Activated naive CD4-positive, alpha-beta T cell treated with anti-CD3 and anti-CD28 coated beads for 36 hours (primary cell): ENCODE results near the gene ARHGAP25. TPM values are rescaled to one million over a fixed set of nuclear protein-coding genes. Genes with fewer than 3 reads are reported as not detected.

Experiments
- CTCF ChIA-PET: fragments of 350-600 bp; sonication (Branson Sonifier 250); formaldehyde crosslinking; loops from one replicate; lab custom pipeline; 2021; ENCODE audit warnings: antibody characterized with exemption; lab: Charles Lee
- DNase-seq: peaks from one replicate; pipeline ENCODE4 v3.0.0-alpha.2; 2020
- H3K27ac Mint-ChIP-seq: one replicate; pipeline ENCODE4 v1.8.0; 2021; ENCODE audit warnings: mild to moderate bottlenecking, mixed read lengths
- H3K27me3 Mint-ChIP-seq: one replicate; pipeline ENCODE4 v1.8.0; 2021; ENCODE audit warnings: low read depth, mixed read lengths
- H3K36me3 Mint-ChIP-seq: one replicate; pipeline ENCODE4 v1.8.0; 2021; ENCODE audit warnings: low read depth, mixed read lengths
- H3K4me1 Mint-ChIP-seq: one replicate; pipeline ENCODE4 v1.8.0; 2021; ENCODE audit warnings: low read depth, mixed read lengths
- H3K4me3 Mint-ChIP-seq: one replicate; pipeline ENCODE4 v1.8.0; 2021; ENCODE audit warnings: mild to moderate bottlenecking, moderate library complexity, mixed read lengths
- H3K9me3 Mint-ChIP-seq: one replicate; pipeline ENCODE4 v1.8.0; 2021; ENCODE audit warnings: mixed read lengths
- intact Hi-C: fragments of 100-400 bp; cut with micrococcal nuclease; formaldehyde crosslinking; loops from one replicate; pipeline ENCODE4 v1.15.1; 2023
- total RNA-seq, 2 experiments: library from RNA; stranded (reverse); gene quantifications; one replicate each; pipeline ENCODE4 v1.2.3, GENCODE V29; 2021

ARHGAP25 gene
- total RNA-seq, 2 experiments from 2014 or later: 43.0 to 46.7 TPM

DNA sequence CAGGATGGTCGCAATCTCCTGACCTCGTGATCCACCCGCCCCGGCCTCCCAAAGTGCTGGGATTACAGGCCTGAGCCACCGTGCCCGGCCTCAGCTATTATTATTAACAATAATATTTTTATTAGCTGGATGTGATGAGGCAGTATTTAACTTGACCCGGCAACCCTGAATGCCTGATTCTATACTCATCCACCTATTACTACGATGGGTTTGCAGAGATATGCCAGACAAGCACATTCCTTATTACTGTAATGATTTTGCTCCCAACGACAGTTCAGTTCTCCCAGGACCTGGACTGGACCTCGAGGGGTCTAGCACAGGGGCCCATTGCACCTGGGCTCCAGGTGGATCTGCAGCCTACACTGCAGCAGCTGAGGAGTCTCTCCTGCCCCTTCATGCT is 104.0 kb downstream of the ARHGAP25 start:
- Mint-ChIP-seq H3K4me1 (peaks cover 24% of the 10 kb centered on the region), H3K9me3 (no peaks in the 10 kb centered on the region), H3K27me3 (no peaks in the 10 kb centered on the region), H3K27ac (no peak overlapping the region), H3K36me3 (no peaks in the 10 kb centered on the region), H3K4me3 (no peak overlapping the region)
- intact Hi-C loops: loop anchor here (1.0 kb wide), 4 partner anchors 68 to 451 kb away; no protein-coding TSS in a partner anchor
- DNase-seq: no peak
- CTCF ChIA-PET: interaction anchor here (0.7 to 6.9 kb wide), 28 partner anchors 10 to 376 kb away, joined by 3 to 82 read pairs (median 4); no protein-coding TSS in a partner anchor

DNA sequence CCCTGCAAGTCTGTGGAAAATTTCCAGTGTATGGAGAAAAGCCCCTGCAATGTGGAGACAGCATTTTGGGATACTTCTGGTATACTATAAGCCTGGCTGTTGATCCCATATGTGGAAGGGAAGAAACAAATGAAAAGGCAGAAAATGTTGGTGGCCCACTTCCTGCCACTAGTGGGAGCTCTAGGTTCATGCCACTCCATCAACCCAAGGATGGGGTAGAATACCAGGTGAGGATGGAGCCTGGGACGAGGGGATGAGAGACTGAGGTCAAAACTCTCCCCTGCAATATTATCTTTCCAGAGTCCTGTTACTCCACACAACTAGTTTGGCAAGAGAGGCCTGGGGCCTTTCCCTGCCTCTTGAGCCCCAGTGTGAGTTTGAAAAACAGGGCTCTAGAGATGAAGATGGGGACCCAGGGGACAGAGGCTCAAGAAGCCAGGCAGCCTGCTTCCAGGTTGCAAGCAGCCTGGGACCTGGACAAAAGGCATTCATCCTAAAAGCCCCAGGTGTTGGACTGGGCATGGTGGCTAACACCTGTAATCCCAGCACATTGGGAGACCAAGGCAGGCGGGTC is 104.7 kb downstream of the ARHGAP25 start:
- Mint-ChIP-seq H3K9me3 (no peaks in the 10 kb centered on the region), H3K4me1 (peaks cover 24% of the 10 kb centered on the region), H3K4me3 (no peak overlapping the region), H3K36me3 (no peaks in the 10 kb centered on the region), H3K27me3 (no peaks in the 10 kb centered on the region), H3K27ac (no peak overlapping the region)
- intact Hi-C loops: loop anchor here (1.0 kb wide), 1 partner anchor 86 kb away; no protein-coding TSS in a partner anchor
- DNase-seq: peak; percentile 62
- CTCF ChIA-PET: interaction anchor here (0.9 to 6.9 kb wide), 24 partner anchors 9 to 377 kb away, joined by 3 to 82 read pairs (median 4); no protein-coding TSS in a partner anchor

GRCh38 chr2:68845043-68845442 is 110.4 kb downstream of the ARHGAP25 start:
- Mint-ChIP-seq H3K9me3 (no peaks in the 10 kb centered on the region), H3K4me1 (no peaks in the 10 kb centered on the region), H3K27ac (no peak overlapping the region), H3K36me3 (no peaks in the 10 kb centered on the region), H3K27me3 (peaks cover 3% of the 10 kb centered on the region), H3K4me3 (no peak overlapping the region)
- CTCF ChIA-PET: interaction anchor here (0.7 to 2.6 kb wide), 3 partner anchors 105 to 333 kb away, joined by 4 to 7 read pairs (median 6); no protein-coding TSS in a partner anchor
- intact Hi-C loops: no loop called here
- no peak for DNase-seq

- Mint-ChIP-seq H3K36me3 (no peaks in the 10 kb centered on the region), H3K27ac (no peak overlapping the region), H3K9me3 (no peaks in the 10 kb centered on the region), H3K27me3 (peaks cover 3% of the 10 kb centered on the region), H3K4me1 (no peaks in the 10 kb centered on the region), H3K4me3 (no peak overlapping the region)
- intact Hi-C loops: no loop called here
- CTCF ChIA-PET: interaction anchor here (1.4 kb wide), 1 partner anchor 96 kb away, joined by 4 read pairs; no protein-coding TSS in a partner anchor
- DNase-seq: no peak
Measured at GRCh38 chr2:68846091-68846490, 111.5 kb downstream of the ARHGAP25 start.

DNA sequence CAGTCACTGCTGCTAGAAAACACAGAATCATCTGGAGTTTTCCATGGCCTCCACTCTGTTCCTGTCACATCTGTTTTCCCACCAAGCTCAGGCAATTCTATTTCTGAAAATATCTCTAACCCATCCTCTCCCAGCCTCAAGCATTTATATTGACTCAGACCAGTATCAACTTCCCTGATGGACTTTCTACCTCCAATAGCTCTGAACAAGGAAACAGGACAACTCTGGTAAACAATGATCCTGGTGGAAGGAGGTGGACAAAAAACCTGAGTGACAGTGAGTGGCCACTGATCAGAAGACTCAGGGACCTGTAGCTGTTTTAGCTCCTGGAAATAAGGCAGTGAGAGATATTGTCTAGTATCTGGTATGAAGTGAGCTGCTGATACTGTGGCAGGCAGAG is 113.1 kb downstream of the ARHGAP25 start:
- CTCF ChIA-PET: interaction anchor here (2.6 kb wide), 1 partner anchor 10 kb away, joined by 20 read pairs; no protein-coding TSS in a partner anchor
- no peaks in the 10 kb centered on the region for H3K9me3 Mint-ChIP-seq

GRCh38 chr2:68849579-68850030 is 115.0 kb downstream of the ARHGAP25 start:
- Mint-ChIP-seq H3K27me3 (peaks cover 3% of the 10 kb centered on the region), H3K36me3 (no peaks in the 10 kb centered on the region), H3K9me3 (no peaks in the 10 kb centered on the region), H3K4me1 (no peaks in the 10 kb centered on the region), H3K4me3 (no peak overlapping the region), H3K27ac (no peak overlapping the region)
- CTCF ChIA-PET: interaction anchor here (1.0 to 2.6 kb wide), 2 partner anchors 12 to 76 kb away, joined by 6 to 20 read pairs; no protein-coding TSS in a partner anchor
- DNase-seq: no peak
- intact Hi-C loops: no loop called here

More for the DNA sequence above, 113.1 kb downstream of the ARHGAP25 start:
- Mint-ChIP-seq H3K4me1 (no peaks in the 10 kb centered on the region), H3K36me3 (no peaks in the 10 kb centered on the region), H3K27me3 (peaks cover 3% of the 10 kb centered on the region), H3K27ac (no peak overlapping the region), H3K4me3 (no peak overlapping the region)
- no peak for DNase-seq
- intact Hi-C loops: no loop called here

GRCh38 chr2:68850524-68850923 is 115.9 kb downstream of the ARHGAP25 start:
- no peak for DNase-seq
- Mint-ChIP-seq H3K27ac (no peak overlapping the region), H3K36me3 (no peaks in the 10 kb centered on the region), H3K4me1 (no peaks in the 10 kb centered on the region), H3K9me3 (no peaks in the 10 kb centered on the region), H3K4me3 (no peak overlapping the region), H3K27me3 (peaks cover 3% of the 10 kb centered on the region)
- CTCF ChIA-PET: interaction anchor here (0.6 to 1.3 kb wide), 3 partner anchors 12 to 141 kb away, joined by 3 to 4 read pairs (median 3); no protein-coding TSS in a partner anchor
- intact Hi-C loops: no loop called here

DNA sequence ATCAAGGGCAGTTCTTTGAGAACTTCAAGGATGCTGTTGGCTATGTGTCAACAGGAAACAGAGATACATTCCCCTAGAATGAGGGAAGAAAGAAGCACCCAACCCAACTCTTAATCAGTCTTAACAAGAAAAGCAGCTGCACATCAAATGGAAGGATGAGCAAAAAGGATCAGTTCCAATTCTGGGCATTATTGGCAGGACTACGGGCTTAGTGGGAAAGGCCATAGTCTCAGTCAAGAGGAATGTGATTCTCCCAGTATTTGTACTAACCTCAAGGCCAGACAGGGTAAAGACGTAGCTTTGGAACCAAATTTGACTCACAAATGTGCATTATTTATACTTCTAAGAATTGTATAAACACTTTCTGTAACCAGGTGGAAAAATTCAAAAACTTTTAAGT is 118.4 kb downstream of the ARHGAP25 start:
- no peak overlapping the region for H3K4me3 Mint-ChIP-seq
- H3K9me3 Mint-ChIP-seq: no peaks in the 10 kb centered on the region
- intact Hi-C loops: no loop called here

DNA sequence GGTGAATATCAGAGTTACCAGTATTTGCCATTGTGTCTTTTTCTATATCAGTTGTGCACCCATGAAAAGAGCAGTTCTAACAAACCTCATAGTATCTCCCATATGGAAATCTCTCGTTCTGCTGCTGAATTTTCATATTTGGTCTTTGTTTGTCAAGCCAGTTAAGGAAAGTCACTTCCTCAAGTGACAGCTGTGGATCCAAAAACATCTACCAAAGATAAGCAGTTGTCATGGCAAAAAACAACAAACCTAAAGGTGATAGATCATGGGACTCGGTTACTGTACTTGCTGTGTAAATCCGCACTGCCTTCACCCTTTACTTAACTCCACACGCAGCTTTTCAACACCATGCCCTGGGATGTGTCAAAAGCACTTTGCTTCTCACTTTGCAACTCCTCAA is 119.3 kb downstream of the ARHGAP25 start:
- peaks cover 9% of the 10 kb centered on the region for H3K4me1 Mint-ChIP-seq
- intact Hi-C loops: no loop called here

More for the DNA sequence above, 118.4 kb downstream of the ARHGAP25 start:
- Mint-ChIP-seq H3K27me3 (peaks cover 3% of the 10 kb centered on the region), H3K36me3 (no peaks in the 10 kb centered on the region), H3K27ac (no peak overlapping the region), H3K4me1 (peaks cover 7% of the 10 kb centered on the region)
- CTCF ChIA-PET: interaction anchor here (1.6 kb wide), 1 partner anchor 90 kb away, joined by 3 read pairs; no protein-coding TSS in a partner anchor
- DNase-seq: no peak

GRCh38 chr2:68854476-68854875 is 119.9 kb downstream of the ARHGAP25 start:
- H3K36me3 Mint-ChIP-seq: no peaks in the 10 kb centered on the region
- H3K4me1 Mint-ChIP-seq: peaks cover 9% of the 10 kb centered on the region
- no peak for DNase-seq
- H3K4me3 Mint-ChIP-seq: no peak overlapping the region
- CTCF ChIA-PET: interaction anchor here (1.1 to 1.4 kb wide), 3 partner anchors 15 to 145 kb away, joined by 3 to 4 read pairs (median 3); no protein-coding TSS in a partner anchor
- no peak overlapping the region for H3K27ac Mint-ChIP-seq
- intact Hi-C loops: no loop called here
- no peaks in the 10 kb centered on the region for H3K27me3 Mint-ChIP-seq
- no peaks in the 10 kb centered on the region for H3K9me3 Mint-ChIP-seq

More for the DNA sequence above, 119.3 kb downstream of the ARHGAP25 start:
- H3K36me3 Mint-ChIP-seq: no peaks in the 10 kb centered on the region
- CTCF ChIA-PET: interaction anchor here (0.7 to 1.6 kb wide), 4 partner anchors 14 to 145 kb away, joined by 3 read pairs; no protein-coding TSS in a partner anchor
- no peak for DNase-seq
- no peaks in the 10 kb centered on the region for H3K9me3 Mint-ChIP-seq
- H3K27ac Mint-ChIP-seq: no peak overlapping the region
- H3K4me3 Mint-ChIP-seq: no peak overlapping the region
- H3K27me3 Mint-ChIP-seq: no peaks in the 10 kb centered on the region

DNA sequence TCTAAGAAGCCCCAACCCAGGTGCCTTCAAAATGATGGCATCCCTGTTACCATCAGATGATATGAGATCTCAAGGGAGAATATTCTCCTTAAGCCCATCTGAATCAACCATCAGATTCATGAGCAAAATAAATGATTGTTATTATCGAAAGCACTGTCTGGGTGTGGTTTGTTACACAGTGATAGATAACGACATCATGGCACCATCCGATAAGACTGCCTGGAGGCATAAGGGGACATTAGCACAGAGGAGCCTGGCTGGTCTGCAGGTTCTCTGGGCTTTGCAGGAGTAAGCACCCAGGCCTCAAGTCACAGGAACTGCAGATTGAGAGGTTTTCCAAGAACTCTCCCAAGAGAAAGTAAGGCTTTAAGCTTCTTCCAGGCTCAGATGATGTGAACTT is 120.9 kb downstream of the ARHGAP25 start:
- H3K27ac Mint-ChIP-seq: no peak overlapping the region
- no peaks in the 10 kb centered on the region for H3K27me3 Mint-ChIP-seq
- H3K9me3 Mint-ChIP-seq: no peaks in the 10 kb centered on the region
- no peak overlapping the region for H3K4me3 Mint-ChIP-seq
- intact Hi-C loops: loop anchor here (5.0 kb wide), 1 partner anchor 52 kb away; no protein-coding TSS in a partner anchor
- CTCF ChIA-PET: interaction anchor here (1.3 kb wide), 1 partner anchor 146 kb away, joined by 4 read pairs; no protein-coding TSS in a partner anchor
- peaks cover 9% of the 10 kb centered on the region for H3K4me1 Mint-ChIP-seq
- no peak for DNase-seq
- no peaks in the 10 kb centered on the region for H3K36me3 Mint-ChIP-seq

DNA sequence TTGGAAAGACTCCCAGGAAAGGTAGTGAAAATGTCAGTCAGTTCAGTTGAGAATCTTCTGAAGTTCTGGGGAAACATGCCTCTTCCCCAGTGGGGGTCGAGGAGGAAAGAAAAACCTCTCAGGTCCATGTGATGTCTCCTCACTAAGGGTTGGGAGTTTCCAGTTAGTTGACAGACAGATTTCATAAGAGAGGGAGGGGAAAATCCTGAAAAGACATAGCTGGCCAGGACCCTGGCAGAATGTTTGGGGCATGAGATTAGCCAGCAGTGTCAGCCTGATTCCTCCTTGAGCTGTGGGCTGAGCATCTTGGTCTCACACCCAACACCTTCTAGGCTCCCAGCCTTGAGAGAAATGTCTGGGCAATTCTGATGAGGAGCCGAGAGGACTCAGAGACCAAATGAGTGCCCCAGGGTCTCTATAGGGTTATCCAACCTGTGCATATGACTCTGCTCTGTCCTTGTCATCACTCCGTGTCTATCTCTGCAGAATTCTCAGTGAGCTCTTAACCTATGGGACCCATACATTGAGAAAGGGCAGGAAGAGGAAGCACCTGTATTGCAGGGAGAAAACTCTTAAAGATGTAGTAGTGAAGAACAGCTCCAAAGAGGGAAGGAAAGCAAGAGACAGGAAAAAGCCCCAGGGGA is 122.7 kb downstream of the ARHGAP25 start:
- Mint-ChIP-seq H3K27me3 (no peaks in the 10 kb centered on the region), H3K27ac (peak overlapping the region; percentile 50), H3K36me3 (no peaks in the 10 kb centered on the region), H3K4me1 (peaks cover 9% of the 10 kb centered on the region), H3K4me3 (no peak overlapping the region), H3K9me3 (no peaks in the 10 kb centered on the region)
- no peak for DNase-seq
- CTCF ChIA-PET: interaction anchor here (0.6 to 1.5 kb wide), 4 partner anchors 51 to 394 kb away, joined by 3 to 5 read pairs (median 3); no protein-coding TSS in a partner anchor
- intact Hi-C loops: loop anchor here (5.0 kb wide), 1 partner anchor 50 kb away; no protein-coding TSS in a partner anchor
